SU-DHL-6 (cell line): ENCODE measurements around the gene EMC6.

Experiments
- H2AFZ ChIP-seq: fragments of 200-600 bp; sonication (generic); 2 replicates; pipeline ENCODE4 v1.6.1; 2014; ENCODE audit warnings: low read depth, mild to moderate bottlenecking, moderate library complexity, mixed read lengths, antibody characterized with exemption, low read length; ENCODE audit not compliant: severe bottlenecking
- H3F3A ChIP-seq: fragments of 200-600 bp; shearing (Covaris generic); 2 replicates; pipeline ENCODE4 v1.6.0; 2016; ENCODE audit warnings: antibody characterized with exemption, mild to moderate bottlenecking; ENCODE audit not compliant: insufficient read depth
- H3K27ac ChIP-seq: fragments of 200-600 bp; sonication (generic); 2 replicates; pipeline ENCODE4 v1.5.1; 2016; ENCODE audit warnings: low read depth, mild to moderate bottlenecking, low read length, moderate library complexity, mixed read lengths
- H3K27me3 ChIP-seq: fragments of 200-600 bp; sonication (generic), shearing (Covaris generic); 2 replicates; pipeline ENCODE4 v1.6.0; 2014; ENCODE audit warnings: mild to moderate bottlenecking, low read length
- H3K36me3 ChIP-seq: fragments of 200-600 bp; sonication (generic); 2 replicates; pipeline ENCODE4 v1.6.1; 2014; ENCODE audit warnings: mild to moderate bottlenecking, low read length, mixed read lengths
- H3K4me2 ChIP-seq: fragments of 300-600, 200-600 bp; shearing (Covaris generic), sonication (generic); 2 replicates; pipeline ENCODE4 v1.6.0; 2014; ENCODE audit warnings: low read length, low read depth, mild to moderate bottlenecking; ENCODE audit not compliant: poor library complexity, severe bottlenecking
- H3K4me3 ChIP-seq: fragments of 200-600 bp; sonication (generic); 2 replicates; pipeline ENCODE4 v1.5.1; 2014; ENCODE audit warnings: antibody characterized with exemption, low read length, mild to moderate bottlenecking, mixed read lengths; ENCODE audit not compliant: insufficient read depth, poor library complexity, severe bottlenecking
- H3K79me2 ChIP-seq: fragments of 200-600 bp; sonication (generic); 2 replicates; pipeline ENCODE4 v1.6.1; 2014; ENCODE audit warnings: mild to moderate bottlenecking, low read length, moderate library complexity; ENCODE audit not compliant: insufficient read depth
- H3K9ac ChIP-seq: fragments of 200-600 bp; sonication (generic); 2 replicates; pipeline ENCODE4 v1.7.0; 2014; ENCODE audit warnings: mild to moderate bottlenecking, low read length
- H3K9me2 ChIP-seq: fragments of 200-600 bp; sonication (generic); replicated peaks from 2 replicates; pipeline ENCODE4 v1.6.1; 2014; ENCODE audit warnings: low read length; ENCODE audit not compliant: insufficient read depth
- H3K9me3 ChIP-seq: fragments of 200-600 bp; sonication (generic); 2 replicates; pipeline ENCODE4 v1.6.1; 2014; ENCODE audit warnings: low read length, mixed read lengths; ENCODE audit not compliant: insufficient read depth
- H4K20me1 ChIP-seq: fragments of 200-600 bp; sonication (generic); 2 replicates; pipeline ENCODE4 v1.6.1; 2014; ENCODE audit warnings: low read depth, mild to moderate bottlenecking, antibody characterized with exemption, low read length, moderate library complexity, mixed read lengths
- CTCF ChIP-seq: fragments of 200-600 bp; sonication (generic); IDR thresholded peaks from one replicate; pipeline ENCODE4 v1.5.1; 2017; ENCODE audit warnings: antibody characterized with exemption, mild to moderate bottlenecking, low read length, moderate library complexity; ENCODE audit not compliant: insufficient read depth, poor library complexity, severe bottlenecking
- EZH2phosphoT487 ChIP-seq: fragments of 200-600 bp; sonication (generic), shearing (Covaris generic); conservative IDR thresholded peaks from 2 replicates; pipeline ENCODE4 v1.6.1; 2018; ENCODE audit warnings: mild to moderate bottlenecking, antibody characterized with exemption, low read length, moderate library complexity, mixed read lengths

Gene EMC6

DNA sequence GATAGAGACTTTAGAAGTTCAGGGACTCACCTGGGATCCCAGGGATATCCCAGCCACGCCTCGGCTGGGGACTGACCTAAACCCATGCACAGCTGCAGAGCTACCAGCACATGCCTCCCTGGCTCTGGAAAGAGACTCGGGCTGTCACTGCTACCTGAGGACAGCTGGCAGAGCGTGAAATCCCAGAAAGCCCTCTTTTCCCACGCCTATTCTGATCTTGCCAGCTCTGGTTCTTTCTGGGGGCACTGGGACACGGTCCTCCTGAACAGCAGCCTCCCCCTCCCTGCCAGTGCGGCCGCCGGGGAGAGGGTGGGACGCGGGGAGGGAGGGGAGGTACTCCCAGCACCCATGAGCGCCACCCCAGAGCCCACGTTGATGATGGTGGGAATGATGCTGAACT, 16.6 kb downstream of the EMC6 start:
- no peaks in the 10 kb centered on the region; the same call in 1 of the 2 replicates for H3F3A ChIP-seq
- H2AFZ ChIP-seq, result no peak overlapping the region
- H3K36me3 ChIP-seq, result no peaks in the 10 kb centered on the region
- H3K27ac ChIP-seq, result no peak overlapping the region
- H4K20me1 ChIP-seq, result no peaks in the 10 kb centered on the region
- H3K9me3 ChIP-seq, result no peaks in the 10 kb centered on the region
- H3K4me2 ChIP-seq, result no peak overlapping the region
- no peaks in the 10 kb centered on the region for H3K79me2 ChIP-seq
- no peaks in the 10 kb centered on the region for H3K9me2 ChIP-seq
- TF ChIP-seq EZH2phosphoT487 (no peak), CTCF (no peak)
- H3K9ac ChIP-seq, result no peak overlapping the region
- no peak overlapping the region for H3K4me3 ChIP-seq
- H3K27me3 ChIP-seq, result no peaks in the 10 kb centered on the region

DNA sequence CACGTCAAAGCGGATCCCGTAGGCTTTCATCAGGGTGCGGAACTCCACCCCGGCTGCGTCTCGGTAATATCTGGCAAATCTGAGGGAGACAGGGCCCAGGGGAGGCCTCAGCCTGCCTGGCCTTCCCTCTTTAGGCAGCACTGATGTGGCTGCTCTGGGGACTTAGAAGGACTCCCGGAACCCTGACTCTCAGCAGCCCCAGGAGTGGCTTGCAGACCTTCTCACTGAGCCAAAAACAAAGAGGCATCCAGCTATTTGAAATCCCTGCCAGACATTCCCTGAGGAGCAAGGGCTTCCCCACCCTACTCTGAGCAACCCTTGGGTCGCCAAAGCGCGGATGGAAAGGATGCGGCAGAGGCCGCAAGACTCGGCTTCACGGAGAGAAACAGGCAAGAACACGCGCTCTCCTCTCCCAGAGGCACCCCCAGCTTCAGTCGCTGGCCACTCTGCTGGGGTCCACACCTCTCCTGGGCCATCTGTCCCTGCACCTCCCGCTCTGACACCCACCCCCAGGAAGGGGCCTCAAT, 19.5 kb downstream of the EMC6 start:
- TF ChIP-seq CTCF, result no peak
- no peak for TF ChIP-seq EZH2phosphoT487
- H2AFZ ChIP-seq, result no peak overlapping the region
- H3K27me3 ChIP-seq, result no peaks in the 10 kb centered on the region
- no peak overlapping the region for H3K4me2 ChIP-seq
- peaks cover 9% of the 10 kb centered on the region for H3K79me2 ChIP-seq
- H3K4me3 ChIP-seq, result no peak overlapping the region
- no peak overlapping the region for H3K27ac ChIP-seq
- no peak overlapping the region for H3K9ac ChIP-seq
- no peaks in the 10 kb centered on the region for H3K9me3 ChIP-seq
- no peaks in the 10 kb centered on the region for H3K9me2 ChIP-seq
- H4K20me1 ChIP-seq, result no peaks in the 10 kb centered on the region
- H3F3A ChIP-seq, result peaks cover 5% of the 10 kb centered on the region; the same call in 1 of the 2 replicates
- H3K36me3 ChIP-seq, result no peaks in the 10 kb centered on the region

- no peaks in the 10 kb centered on the region for H4K20me1 ChIP-seq
- peaks cover 13% of the 10 kb centered on the region for H3K79me2 ChIP-seq
- no peaks in the 10 kb centered on the region for H3K9me3 ChIP-seq
- H3K27ac ChIP-seq, result no peak overlapping the region
- no peak overlapping the region for H3K4me3 ChIP-seq
- peaks cover 8% of the 10 kb centered on the region; the same call in 1 of the 2 replicates for H3F3A ChIP-seq
- no peaks in the 10 kb centered on the region for H3K36me3 ChIP-seq
- H3K4me2 ChIP-seq, result no peak overlapping the region
- TF ChIP-seq EZH2phosphoT487 (no peak), CTCF (no peak)
- H3K9me2 ChIP-seq, result no peaks in the 10 kb centered on the region
- H3K27me3 ChIP-seq, result no peaks in the 10 kb centered on the region
- no peak overlapping the region for H3K9ac ChIP-seq
- H2AFZ ChIP-seq, result no peak overlapping the region
These were observed 20.2 kb downstream of the EMC6 start for GRCh38 chr17:3688852-3689261.
